HFF-Myc (cell line): Measurements from ENCODE around the gene TSPAN4.
A peak's percentile ranks its signal among the peaks of the same experiment; 100 is the strongest.

Source experiments
- DNase-seq: peaks from one replicate; pipeline ENCODE4 v3.0.0-alpha.2; 2011; ENCODE audit warnings: low read depth; ENCODE audit errors: extremely low read depth
- H3K4me3 ChIP-seq: replicated peaks from 2 replicates; pipeline ENCODE4 v1.5.1; 2011; ENCODE audit warnings: low read depth, mild to moderate bottlenecking, control low read depth, low read length
- CTCF ChIP-seq: IDR thresholded peaks from 2 replicates; pipeline ENCODE4 v1.5.1; 2012; ENCODE audit warnings: mild to moderate bottlenecking, low read depth, low read length, control low read depth; ENCODE audit errors: missing control alignments

The TSPAN4 gene

GRCh38 chr11:849104-849824 is 6.6 kb downstream of the TSPAN4 start:
- no peak for DNase-seq
- peak overlapping the region; percentile 39 for H3K4me3 ChIP-seq
- no peak for TF ChIP-seq CTCF

GRCh38 chr11:849951-850774 is 7.5 kb downstream of the TSPAN4 start:
- DNase-seq = no peak

GRCh38 chr11:850775-851763 is 8.4 kb downstream of the TSPAN4 start:
- TF ChIP-seq CTCF = no peak
- DNase-seq = no peak
- H3K4me3 ChIP-seq = 0 out of 2 replicates have a peak overlapping the region, but pooled peaks have one; percentile 1

More at GRCh38 chr11:849951-850774, 7.5 kb downstream of the TSPAN4 start:
- peak overlapping the region; percentile 34 for H3K4me3 ChIP-seq
- TF ChIP-seq CTCF = no peak

GRCh38 chr11:852762-853161 is 10.1 kb downstream of the TSPAN4 start:
- no peak overlapping the region for H3K4me3 ChIP-seq
- DNase-seq = no peak
- TF ChIP-seq CTCF = no peak

GRCh38 chr11:853682-854448 is 11.2 kb downstream of the TSPAN4 start:
- H3K4me3 ChIP-seq = no peak overlapping the region
- DNase-seq = no peak
- TF ChIP-seq CTCF = no peak
